GM21825 (cell line): ENCODE results near the gene ETNPPL.
"Not testable (repeated sequence)": the region's sequence is repeated elsewhere in the genome, so short reads cannot be mapped to it uniquely, and the experiment has no call there.

Experiments used
- ATAC-seq: cut with Tn5 transposase; IDR thresholded peaks from one replicate; pipeline ENCODE4 v1.9.1; 2021; ENCODE audit warnings: mild to moderate bottlenecking, moderate library complexity; ENCODE audit not compliant: unreplicated experiment

ETNPPL gene

GRCh38 chr4:108763226-108763593 is 357 bp upstream of the ETNPPL start:
- ATAC-seq = no peak

GRCh38 chr4:108758498-108758897 is 4.4 kb downstream of the ETNPPL start:
- ATAC-seq = no peak

GRCh38 chr4:108754327-108754726 is 8.5 kb downstream of the ETNPPL start:
- ATAC-seq = no peak

GRCh38 chr4:108751321-108751720 is 11.5 kb downstream of the ETNPPL start:
- no peak for ATAC-seq

- no peak for ATAC-seq
Observed at GRCh38 chr4:108749119-108749518, 13.7 kb downstream of the ETNPPL start.

- no peak for ATAC-seq
Observed at GRCh38 chr4:108746511-108746910, 16.3 kb downstream of the ETNPPL start.

- no peak for ATAC-seq
Observed at GRCh38 chr4:108744307-108744706, 18.5 kb downstream of the ETNPPL start.

- ATAC-seq = no peak
Observed at GRCh38 chr4:108742451-108743420, 20.1 kb downstream of the ETNPPL start.

GRCh38 chr4:108738003-108738706 is 24.7 kb downstream of the ETNPPL start:
- no peak for ATAC-seq

GRCh38 chr4:108731006-108731405 is 31.8 kb downstream of the ETNPPL start:
- no peak for ATAC-seq

- ATAC-seq = no peak
Observed at GRCh38 chr4:108730579-108730978, 32.3 kb downstream of the ETNPPL start.

- ATAC-seq = no peak
Observed at GRCh38 chr4:108729731-108730130, 33.1 kb downstream of the ETNPPL start.

- ATAC-seq = no peak
Observed at GRCh38 chr4:108725457-108725856, 37.4 kb downstream of the ETNPPL start.

GRCh38 chr4:108717386-108717785 is 45.5 kb downstream of the ETNPPL start:
- ATAC-seq = no peak

GRCh38 chr4:108716340-108716739 is 46.5 kb downstream of the ETNPPL start:
- ATAC-seq = no peak

- no peak for ATAC-seq
Observed at GRCh38 chr4:108714880-108715279, 48.0 kb downstream of the ETNPPL start.

- not testable (repeated sequence) for ATAC-seq
Observed at GRCh38 chr4:108710578-108710977, 52.3 kb downstream of the ETNPPL start.

GRCh38 chr4:108709722-108710121 is 53.1 kb downstream of the ETNPPL start:
- ATAC-seq = no peak

GRCh38 chr4:108709234-108709633 is 53.6 kb downstream of the ETNPPL start:
- ATAC-seq = no peak

GRCh38 chr4:108706289-108706688 is 56.6 kb downstream of the ETNPPL start:
- ATAC-seq = no peak

- ATAC-seq = no peak
Observed at GRCh38 chr4:108703966-108704365, 58.9 kb downstream of the ETNPPL start.

GRCh38 chr4:108703370-108703769 is 59.5 kb downstream of the ETNPPL start:
- no peak for ATAC-seq
